ENCODE measurements around the gene KDM3B. TPM values are rescaled to one million over a fixed set of nuclear protein-coding genes. Genes with fewer than 3 reads are reported as not detected.

Gene KDM3B
- total and polyA plus RNA-seq, 9 of the 15 experiments (the other 6 are each of a cell fraction or from before 2014, with no cell fraction given): 13.8 to 62.8 (median 41.9) TPM

GRCh38 chr5:138382347-138382746 lies 29.9 kb downstream of the KDM3B start (continued):
- no peak for TF ChIP-seq ZBTB12 (CRISPR knock-in tag; IDR thresholded peaks at IDR 0.05)
- TF ChIP-seq SOX6 (IDR thresholded peaks at IDR 0.05): no peak

- Histone ChIP-seq H2AFZ (ENCODE audit: low read depth, low read length) (no peak overlapping the region), H3K9me1 (ENCODE audit: control insufficient read depth, insufficient read depth, low read length) (no peaks in the 10 kb centered on the region), H3K9ac (ENCODE audit: insufficient read depth in 1 of 2, low read depth in 2 of 2, low read length in 2 of 2) (no peak overlapping the region), H3K36me3 (ENCODE audit: control insufficient read depth, insufficient read depth, low read length) (peaks cover 60% of the 10 kb centered on the region), H3K9me3 (replicated peaks; ENCODE audit: control insufficient read depth, insufficient read depth, low read depth, low read length) (no peaks in the 10 kb centered on the region), H4K20me1 (replicated peaks; ENCODE audit: control insufficient read depth, insufficient read depth, low read length) (no peaks in the 10 kb centered on the region), H3K4me1 (replicated peaks in 1 of 2; ENCODE audit: control insufficient read depth in 2 of 2, insufficient read depth in 2 of 2, low read length in 2 of 2) (no peaks in the 10 kb centered on the region), H3K4me2 (ENCODE audit: insufficient read depth, low read length) (no peak overlapping the region), H3K79me2 (ENCODE audit: control insufficient read depth, insufficient read depth, low read length) (no peaks in the 10 kb centered on the region), H3K27ac (ENCODE audit: extremely low read depth, low read depth, low read length) (no peak overlapping the region), H3K4me3 (no peak overlapping the region), H3K27me3 (ENCODE audit: control insufficient read depth in 2 of 2, insufficient read depth in 2 of 2, low read length in 2 of 2) (no peaks in the 10 kb centered on the region)
- in situ Hi-C loops (cut with MboI) (no loop called here), intact Hi-C loops (cut with micrococcal nuclease) (no loop called here)
- FAIRE-seq: no peak
- ChIA-PET CTCF (ENCODE audit: low intra/inter-chr PET ratio) (no interaction called here), POLR2A (no interaction called here)
- no peak for ATAC-seq
- DNase-seq (ENCODE audit: extremely low read depth in 1 of 4, low spot score in 3 of 4): no peak
- BruUV-seq (replicated peaks): no TSS peak
- 100% methylated on average over 1 of the region's 1 CpG for WGBS (ENCODE audit: insufficient coverage, low coverage, missing lambda C conversion rate)
- TF ChIP-seq PTTG1 (tag; IDR thresholded peaks at IDR 0.05; ENCODE audit: low read depth) (no peak), PYGO2 (tag; IDR thresholded peaks at IDR 0.05) (no peak), HNRNPH1 (optimal IDR thresholded peaks at IDR 0.05; ENCODE audit: low read depth, low read length) (no peak), C11orf30 (IDR thresholded peaks at IDR 0.05; ENCODE audit: low read depth) (no peak), YY1 (IDR thresholded peaks at IDR 0.05; ENCODE audit: borderline replicate concordance in 1 of 3, control insufficient read depth in 1 of 3, extremely low read depth in 1 of 3, insufficient read depth in 3 of 3, insufficient read length in 1 of 3, insufficient replicate concordance in 2 of 3, low read depth in 1 of 3, low read length in 2 of 3) (no peak), GABPB1 (CRISPR knock-in tag; IDR thresholded peaks at IDR 0.05) (no peak), ZNF384 (IDR thresholded peaks at IDR 0.05; ENCODE audit: low read depth, low read length) (no peak), ZSCAN32 (CRISPR knock-in tag; IDR thresholded peaks at IDR 0.05) (no peak), HDAC8 (tag; IDR thresholded peaks at IDR 0.05) (no peak), HINFP (tag; conservative IDR thresholded peaks at IDR 0.05; ENCODE audit: low read depth) (no peak), GTF3C2 (IDR thresholded peaks at IDR 0.05; ENCODE audit: borderline replicate concordance, extremely low read depth, insufficient read length) (no peak), SUPT5H (IDR thresholded peaks at IDR 0.05) (no peak), ARHGAP35 (IDR thresholded peaks at IDR 0.05; ENCODE audit: partially characterized antibody) (no peak), CHCHD3 (CRISPR knock-in tag; IDR thresholded peaks at IDR 0.05) (no peak), FOXA1 (IDR thresholded peaks at IDR 0.05; ENCODE audit: borderline replicate concordance) (no peak)
Observed at GRCh38 chr5:138385660-138386059, 33.2 kb downstream of the KDM3B start.
